CD14-positive monocyte (primary cell): ENCODE results near the gene CSF2RB. TPM values are rescaled to one million over a fixed set of nuclear protein-coding genes. Genes with fewer than 3 reads are reported as not detected.

Experiments
- DNase-seq, 3 donors: peaks; one replicate each; pipeline ENCODE4 v3.0.0-alpha.2; 2011 to 2022
- H2AFZ ChIP-seq: 2 replicates; pipeline ENCODE4 v1.6.0; 2012; ENCODE audit warnings: mild to moderate bottlenecking, low read depth, low read length, inconsistent platforms; ENCODE audit not compliant: insufficient read depth, poor library complexity, severe bottlenecking
- H3K27ac ChIP-seq, 2 donors: 1 replicate in 1 of 2; 2 replicates in 1 of 2; pipeline ENCODE4 v1.5.1; 2012 to 2013; ENCODE audit warnings: low read length in 2 of 2, control low read depth in 1 of 2, inconsistent platforms in 1 of 2, low read depth in 1 of 2, mild to moderate bottlenecking in 1 of 2
- H3K27me3 ChIP-seq, 2 donors: one replicate each; pipeline versions ENCODE4 v1.6.0 to v1.6.1; 2011 to 2013; ENCODE audit warnings: low read length in 2 of 2; ENCODE audit not compliant: control insufficient read depth in 2 of 2, insufficient read depth in 2 of 2
- H3K36me3 ChIP-seq, 2 donors: replicated peaks in 1 of 2; 1 replicate in 1 of 2; 2 replicates in 1 of 2; pipeline versions ENCODE4 v1.5.1 to v1.6.1; 2012 to 2013; ENCODE audit warnings: low read length in 2 of 2, control low read depth in 1 of 2, inconsistent platforms in 1 of 2, mild to moderate bottlenecking in 1 of 2; ENCODE audit not compliant: insufficient read depth in 2 of 2, control insufficient read depth in 1 of 2
- H3K4me1 ChIP-seq, 2 donors: 1 replicate in 1 of 2; 2 replicates in 1 of 2; pipeline versions ENCODE4 v1.5.1 to v1.6.1; 2012 to 2013; ENCODE audit warnings: low read length in 2 of 2, control low read depth in 1 of 2, inconsistent platforms in 1 of 2, mild to moderate bottlenecking in 1 of 2, moderate library complexity in 1 of 2; ENCODE audit not compliant: insufficient read depth in 2 of 2, control insufficient read depth in 1 of 2
- H3K4me2 ChIP-seq: replicated peaks from 2 replicates; pipeline ENCODE3; 2012; ENCODE audit warnings: low read length, moderate library complexity, mild to moderate bottlenecking; ENCODE audit not compliant: poor library complexity, severe bottlenecking; ENCODE audit errors: extremely low read depth
- H3K4me3 ChIP-seq, 3 experiments: fragments of 200-600 bp in 1 of 3; sonication (generic) in 1 of 3; replicated peaks in 1 of 3; 1 replicate in 2 of 3; 2 replicates in 1 of 3; pipeline ENCODE4 v1.5.1; 2011 to 2013; ENCODE audit warnings: low read length in 3 of 3, mild to moderate bottlenecking in 3 of 3, control low read depth in 2 of 3, low read depth in 2 of 3, inconsistent platforms in 1 of 3, moderate library complexity in 1 of 3
- H3K79me2 ChIP-seq: 2 replicates; pipeline ENCODE4 v1.6.0; 2012; ENCODE audit warnings: mild to moderate bottlenecking, control low read depth, inconsistent platforms, low read length, moderate library complexity; ENCODE audit not compliant: insufficient read depth
- H3K9ac ChIP-seq: 2 replicates; pipeline ENCODE4 v1.6.0; 2017; ENCODE audit warnings: low read length, mild to moderate bottlenecking; ENCODE audit not compliant: insufficient read depth, poor library complexity, severe bottlenecking
- H3K9me3 ChIP-seq, 2 donors: replicated peaks in 1 of 2; 1 replicate in 1 of 2; 2 replicates in 1 of 2; pipeline versions ENCODE4 v1.5.1 to v1.6.1; 2012 to 2013; ENCODE audit warnings: low read length in 2 of 2, control low read depth in 1 of 2; ENCODE audit not compliant: control insufficient read depth in 1 of 2, insufficient read depth in 1 of 2
- H4K20me1 ChIP-seq: 2 replicates; pipeline ENCODE4 v1.6.0; 2012; ENCODE audit warnings: mild to moderate bottlenecking, low read length, control low read depth, moderate library complexity; ENCODE audit not compliant: insufficient read depth
- H3K27ac Mint-ChIP-seq, 7 donors: one replicate each; pipeline ENCODE4 v1.8.0; 2020; ENCODE audit warnings: mild to moderate bottlenecking in 7 of 7, mixed read lengths in 7 of 7, moderate library complexity in 6 of 7, inconsistent platforms in 2 of 7
- H3K27me3 Mint-ChIP-seq, 3 donors: one replicate each; pipeline ENCODE4 v1.8.0; 2021 to 2022; ENCODE audit warnings: low read depth in 3 of 3, mild to moderate bottlenecking in 3 of 3, mixed read lengths in 3 of 3, moderate library complexity in 3 of 3, inconsistent platforms in 1 of 3
- H3K36me3 Mint-ChIP-seq, 2 donors: one replicate each; pipeline ENCODE4 v1.8.0; 2020; ENCODE audit warnings: mixed read lengths in 2 of 2, inconsistent platforms in 1 of 2, mild to moderate bottlenecking in 1 of 2
- H3K4me1 Mint-ChIP-seq: one replicate; pipeline ENCODE4 v1.8.0; 2020; ENCODE audit warnings: mild to moderate bottlenecking, mixed read lengths
- H3K4me3 Mint-ChIP-seq, 2 donors: one replicate each; pipeline ENCODE4 v1.8.0; 2020; ENCODE audit warnings: mild to moderate bottlenecking in 2 of 2, mixed read lengths in 2 of 2, moderate library complexity in 1 of 2
- H3K9me3 Mint-ChIP-seq, 7 donors: one replicate each; pipeline ENCODE4 v1.8.0; 2020 to 2022; ENCODE audit warnings: mixed read lengths in 7 of 7, mild to moderate bottlenecking in 6 of 7, moderate library complexity in 6 of 7, inconsistent platforms in 2 of 7
- CTCF ChIP-seq: fragments of 200-600 bp; IDR thresholded peaks from one replicate; pipeline ENCODE4 v1.8.0; 2022; ENCODE audit warnings: antibody characterized with exemption, mild to moderate bottlenecking
- WGBS: methylation state at CpG from one replicate; pipeline ENCODE4 v1.1.5; 2013; ENCODE audit warnings: missing lambda C conversion rate; ENCODE audit not compliant: insufficient coverage; 5-methylcytosine and 5-hydroxymethylcytosine counted together
- intact Hi-C, 2 donors: fragments of 100-400 bp; cut with micrococcal nuclease; formaldehyde crosslinking; loops; one replicate each; pipeline versions ENCODE4 v1.15.0 to v1.15.1; 2023
- polyA plus RNA-seq, 3 donors: library from polyadenylated mRNA; depleted of rRNA in 1 of 3; unstranded in 2 of 3; stranded (reverse) in 1 of 3; fragments of 300-500 nt in 2 of 3; fragments of >200 nt in 1 of 3; fragmentation: Illumina TruSeq in 2 of 3; gene quantifications; 1 replicate in 2 of 3; 2 replicates in 1 of 3; pipeline ENCODE4 v1.2.3, GENCODE V29; 2012 to 2021

Gene CSF2RB
- polyA plus RNA-seq, 3 donors: 29.9 to 91.1 (median 52.7) TPM

DNA sequence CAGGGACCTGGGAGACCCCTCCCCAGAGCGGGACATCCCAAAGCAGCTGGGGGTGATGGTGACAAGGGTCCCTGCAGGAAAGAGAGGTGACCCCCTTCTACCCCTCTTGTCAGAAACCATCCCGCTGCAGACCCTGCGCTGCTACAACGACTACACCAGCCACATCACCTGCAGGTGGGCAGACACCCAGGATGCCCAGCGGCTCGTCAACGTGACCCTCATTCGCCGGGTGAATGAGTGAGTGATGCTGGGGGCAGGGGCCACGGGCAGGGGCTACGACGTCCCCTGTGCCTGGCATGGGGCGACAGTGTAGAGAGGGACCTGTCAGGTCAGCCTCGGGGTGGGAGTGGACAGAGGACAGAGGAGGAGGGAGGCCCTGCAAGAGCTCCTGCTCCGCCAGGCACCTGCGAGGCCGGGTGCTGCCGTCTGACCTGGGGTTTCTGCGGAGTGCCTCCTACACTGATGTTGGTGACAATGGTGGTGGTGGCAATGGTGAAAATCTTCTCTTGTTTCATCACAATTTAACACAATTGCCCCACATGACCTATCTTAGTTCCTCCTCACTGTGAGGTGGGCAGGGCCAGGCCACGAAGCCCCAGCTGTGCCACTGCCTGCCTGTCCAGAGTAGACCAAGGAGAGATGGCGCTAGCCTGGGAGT is 9.8 kb downstream of the CSF2RB start:
- 79% methylated on average over 8 of the region's 21 CpGs for WGBS
- no peak overlapping the region for H3K4me3 ChIP-seq
- H3K9me3 Mint-ChIP-seq: peaks cover 0 to 7% (median 3%) of the 10 kb centered on the region in 7 donors

GRCh38 chr22:36924151-36924698 is 10.8 kb downstream of the CSF2RB start:
- H3K9me3 Mint-ChIP-seq: peaks cover 0 to 2% (median 0%) of the 10 kb centered on the region in 7 donors
- Histone ChIP-seq H4K20me1 (peaks cover 72% of the 10 kb centered on the region), H3K9ac (no peak overlapping the region), H3K36me3 (peaks cover 72 to 86% of the 10 kb centered on the region in 2 donors), H3K27me3 (no peaks in the 10 kb centered on the region), H3K4me1 (peaks cover 38 to 42% of the 10 kb centered on the region in 2 donors), H2AFZ (no peak overlapping the region), H3K4me3 (no peak overlapping the region), H3K79me2 (peaks cover 30% of the 10 kb centered on the region), H3K4me2 (no peak overlapping the region), H3K27ac (no peak overlapping the region), H3K9me3 (no peaks in the 10 kb centered on the region)
- DNase-seq: no peak
- H3K27me3 Mint-ChIP-seq: no peaks in the 10 kb centered on the region
- H3K36me3 Mint-ChIP-seq: peaks cover 85 to 88% of the 10 kb centered on the region in 2 donors
- no peak for TF ChIP-seq CTCF
- peak overlapping the region in 2 of 7 donors; percentile 18 to 32 for H3K27ac Mint-ChIP-seq
- no peak overlapping the region for H3K4me3 Mint-ChIP-seq
- intact Hi-C loops: no loop called here
- WGBS: 82% methylated on average over 5 of the region's 8 CpGs
- H3K4me1 Mint-ChIP-seq: peaks cover 37% of the 10 kb centered on the region

More for the DNA sequence above, 9.8 kb downstream of the CSF2RB start:
- no peak overlapping the region for H3K9ac ChIP-seq
- H4K20me1 ChIP-seq: peaks cover 62% of the 10 kb centered on the region
- intact Hi-C loops: no loop called here
- peaks cover 40% of the 10 kb centered on the region for H3K79me2 ChIP-seq
- H2AFZ ChIP-seq: no peak overlapping the region
- H3K4me1 ChIP-seq: peaks cover 38 to 48% of the 10 kb centered on the region in 2 donors
- peaks cover 0 to 3% of the 10 kb centered on the region in 2 donors for H3K9me3 ChIP-seq
- peak overlapping the region; percentile 8 to 93 for H3K27ac ChIP-seq
- Mint-ChIP-seq H3K36me3 (peaks cover 84 to 88% of the 10 kb centered on the region in 2 donors), H3K27me3 (no peaks in the 10 kb centered on the region), H3K4me3 (no peak overlapping the region), H3K4me1 (peaks cover 46% of the 10 kb centered on the region), H3K27ac (peak overlapping the region; percentile 33 to 83 (median 71))
- H3K27me3 ChIP-seq: no peaks in the 10 kb centered on the region
- DNase-seq: peak; percentile 41 to 58 (median 47)
- H3K36me3 ChIP-seq: peaks cover 66 to 85% of the 10 kb centered on the region in 2 donors
- no peak for TF ChIP-seq CTCF
- H3K4me2 ChIP-seq: no peak overlapping the region
